ENCODE data around the gene RTKN.
"Not testable (repeated sequence)": the region's sequence is repeated elsewhere in the genome, so short reads cannot be mapped to it uniquely, and the experiment has no call there.

Gene RTKN

DNA sequence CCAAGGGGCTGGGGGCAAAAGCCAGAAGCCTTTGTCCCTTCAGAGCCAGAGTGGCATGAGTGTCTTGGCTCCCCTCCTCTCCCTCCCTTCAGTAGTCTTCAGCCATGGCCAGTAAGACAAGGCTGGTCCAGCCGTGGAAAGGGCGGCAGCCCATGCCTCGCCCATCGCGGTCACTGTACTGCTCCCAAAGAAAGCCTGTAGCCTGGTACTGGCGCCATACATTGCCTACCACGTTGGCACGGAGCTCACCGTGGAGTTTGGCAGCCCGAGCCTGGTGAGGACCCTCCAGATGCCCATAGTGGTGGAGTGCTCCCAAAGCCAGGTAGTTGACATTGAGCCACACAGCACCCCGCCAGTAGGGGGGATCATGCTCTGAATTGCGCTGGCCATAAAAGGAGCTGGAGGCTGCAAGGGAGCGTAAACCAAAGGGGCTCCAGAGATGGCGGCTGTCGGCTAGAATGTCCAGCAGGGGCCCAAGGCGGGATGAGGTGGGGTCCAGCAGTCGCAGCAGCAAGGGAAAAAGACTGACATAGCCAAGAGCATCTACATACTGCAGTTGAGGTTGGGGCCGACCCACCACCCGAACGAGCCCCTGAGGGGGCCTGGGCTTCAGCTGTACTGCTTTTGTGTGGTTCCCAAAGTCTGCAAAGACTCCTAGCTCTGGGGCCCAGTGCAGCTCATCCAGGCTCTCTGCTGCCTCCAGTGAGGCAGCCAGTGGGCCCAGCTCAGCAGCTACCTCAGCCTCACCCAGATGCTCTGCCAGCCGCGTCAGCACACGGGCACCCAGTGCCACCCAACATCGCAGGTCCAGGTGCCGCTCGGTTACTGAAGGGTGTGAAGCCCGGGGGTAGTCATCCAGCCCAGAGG lies 19.7 kb upstream of the RTKN start:
- no peak for DNase-seq

DNA sequence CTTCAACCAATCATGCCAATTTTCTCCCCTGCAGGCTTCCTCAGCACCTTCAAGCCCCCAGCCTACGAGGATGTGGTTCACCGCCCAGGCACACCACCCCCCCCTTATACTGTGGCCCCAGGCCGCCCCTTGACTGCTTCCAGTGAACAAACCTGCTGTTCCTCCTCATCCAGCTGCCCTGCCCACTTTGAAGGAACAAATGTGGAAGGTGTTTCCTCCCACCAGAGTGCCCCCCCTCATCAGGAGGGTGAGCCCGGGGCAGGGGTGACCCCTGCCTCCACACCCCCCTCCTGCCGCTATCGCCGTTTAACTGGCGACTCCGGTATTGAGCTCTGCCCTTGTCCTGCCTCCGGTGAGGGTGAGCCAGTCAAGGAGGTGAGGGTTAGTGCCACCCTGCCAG lies 18.4 kb upstream of the RTKN start:
- not testable (repeated sequence) for DNase-seq

DNA sequence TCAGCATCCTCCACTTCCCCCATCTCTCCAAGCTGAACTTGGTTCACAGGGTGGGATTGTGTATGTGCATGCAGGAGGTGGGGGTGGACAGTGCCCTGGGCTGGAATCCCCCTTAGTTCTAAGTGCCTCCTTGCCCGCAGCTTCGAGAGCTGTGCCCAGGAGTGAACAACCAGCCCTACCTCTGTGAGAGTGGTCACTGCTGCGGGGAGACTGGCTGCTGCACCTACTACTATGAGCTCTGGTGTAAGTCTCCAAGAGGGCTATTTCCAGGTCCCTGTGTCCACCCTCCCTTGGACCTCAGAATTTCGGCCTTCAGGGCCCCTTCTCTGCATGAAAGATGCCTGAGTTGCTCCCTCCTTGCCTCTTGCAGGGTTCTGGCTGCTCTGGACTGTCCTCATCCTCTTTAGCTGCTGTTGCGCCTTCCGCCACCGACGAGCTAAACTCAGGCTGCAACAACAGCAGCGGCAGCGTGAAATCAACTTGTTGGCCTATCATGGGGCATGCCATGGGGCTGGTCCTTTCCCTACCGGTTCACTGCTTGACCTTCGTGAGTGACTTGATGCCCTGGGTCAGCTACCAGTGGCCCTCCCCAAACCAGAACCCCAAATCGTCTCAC lies 17.9 kb upstream of the RTKN start:
- not testable (repeated sequence) for DNase-seq

DNA sequence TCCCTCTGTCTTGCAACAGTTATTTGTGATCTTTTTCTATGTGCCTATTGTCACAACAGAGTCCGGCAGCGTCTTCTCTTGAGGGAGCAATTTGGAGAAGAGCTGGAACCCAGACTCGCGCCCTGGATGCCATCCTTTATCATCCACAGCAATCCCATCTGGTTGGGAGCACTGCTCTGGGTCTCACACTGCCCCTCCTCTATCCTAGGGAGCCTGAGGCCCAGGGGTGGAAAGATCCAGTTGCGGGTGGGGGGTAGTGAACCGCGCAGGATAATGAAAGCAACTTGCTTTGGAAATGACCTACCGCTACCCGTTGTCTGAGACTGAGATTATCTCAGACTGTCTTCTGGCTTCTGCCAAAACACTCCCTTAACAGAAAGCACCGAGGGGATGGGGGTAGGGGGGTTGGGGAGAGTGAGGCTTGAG lies 17.2 kb upstream of the RTKN start:
- no peak for DNase-seq

DNA sequence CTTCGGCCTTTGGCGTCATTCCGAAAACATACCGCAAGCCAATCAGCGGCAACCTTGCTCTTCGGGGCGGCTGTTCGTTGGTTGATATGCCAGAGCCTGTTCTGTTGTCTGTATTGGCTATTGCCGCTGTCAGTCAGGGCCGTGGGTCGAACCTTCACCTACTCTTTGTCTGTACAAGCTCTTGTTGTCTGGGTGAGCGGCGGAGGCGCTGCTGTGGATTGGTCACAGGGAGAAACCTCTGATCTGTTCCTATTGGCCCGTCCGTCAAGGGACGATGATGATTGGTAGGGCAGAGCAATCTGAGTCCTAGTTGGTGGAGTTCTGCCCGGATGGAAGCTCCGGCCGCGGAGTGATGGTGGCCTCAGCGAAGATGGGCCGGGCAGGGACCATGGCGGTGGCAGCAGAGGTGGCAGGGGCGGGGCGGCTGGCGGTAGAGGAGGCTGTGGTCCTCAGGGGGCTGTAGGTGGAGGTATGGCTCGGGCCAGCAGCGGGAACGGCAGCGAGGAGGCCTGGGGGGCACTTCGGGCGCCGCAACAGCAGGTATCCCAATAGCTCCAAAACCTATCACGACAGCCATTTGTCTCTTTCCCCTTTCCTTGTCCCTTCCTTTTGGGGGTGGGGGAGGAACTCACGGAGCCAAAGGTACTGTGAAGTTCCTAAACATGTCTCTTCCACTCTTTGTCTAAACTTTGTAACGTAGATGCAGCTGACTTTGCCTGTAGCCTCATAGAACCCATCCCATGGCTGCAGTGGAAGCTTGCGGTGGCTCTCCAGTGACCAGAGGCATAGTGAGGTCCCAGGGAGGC lies 16.6 kb upstream of the RTKN start, which contains the start of gene WBP1:
WBP1 (plus strand) TSS at position 307 of the 806 bp plus-strand sequence; CDS start at position 472, 165 bp downstream.
- DNase-seq, result peak; percentile 97 to 100 (median 99)

DNA sequence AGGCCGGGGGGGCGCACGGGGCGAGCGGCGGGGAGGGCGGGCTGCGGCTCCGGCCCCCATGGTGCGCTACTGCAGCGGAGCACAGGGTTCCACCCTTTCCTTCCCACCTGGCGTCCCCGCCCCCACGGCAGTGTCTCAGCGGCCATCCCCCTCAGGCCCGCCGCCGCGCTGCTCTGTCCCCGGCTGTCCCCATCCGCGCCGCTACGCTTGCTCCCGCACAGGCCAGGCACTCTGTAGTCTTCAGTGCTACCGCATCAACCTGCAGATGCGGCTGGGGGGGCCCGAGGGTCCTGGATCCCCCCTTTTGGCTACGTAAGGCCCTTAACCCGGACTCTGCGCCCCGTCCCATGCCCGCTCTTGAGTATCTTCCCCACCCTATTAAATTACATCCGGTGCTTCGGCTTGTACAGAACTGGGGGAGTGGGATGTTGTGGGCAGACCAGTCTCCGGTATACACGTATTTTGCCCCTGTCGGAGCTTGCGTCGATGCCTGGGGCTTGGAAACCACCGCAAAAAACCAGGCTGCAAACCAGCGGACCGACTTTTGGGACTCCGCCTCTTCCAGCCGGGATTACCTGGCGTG lies 15.9 kb upstream of the RTKN start:
- DNase-seq, result peak; percentile 64 to 84 (median 71)

DNA sequence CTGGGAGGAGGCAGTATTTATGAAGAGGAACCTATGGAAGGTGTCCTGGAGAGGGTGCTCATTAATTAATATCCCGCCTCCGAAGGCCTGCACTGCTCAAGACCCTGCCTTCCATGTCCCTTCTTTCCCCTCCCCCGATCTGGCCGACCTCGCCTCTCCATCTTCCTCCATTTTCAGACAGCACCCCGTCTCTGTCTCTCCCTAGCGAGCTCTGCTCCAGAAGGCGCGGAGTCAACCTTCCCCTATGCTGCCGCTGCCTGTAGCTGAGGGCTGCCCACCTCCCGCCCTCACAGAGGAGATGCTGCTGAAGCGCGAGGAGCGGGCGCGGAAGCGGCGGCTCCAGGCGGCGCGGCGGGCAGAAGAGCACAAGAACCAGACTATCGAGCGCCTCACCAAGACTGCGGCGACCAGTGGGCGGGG lies 15.4 kb upstream of the RTKN start:
- DNase-seq, result no peak

DNA sequence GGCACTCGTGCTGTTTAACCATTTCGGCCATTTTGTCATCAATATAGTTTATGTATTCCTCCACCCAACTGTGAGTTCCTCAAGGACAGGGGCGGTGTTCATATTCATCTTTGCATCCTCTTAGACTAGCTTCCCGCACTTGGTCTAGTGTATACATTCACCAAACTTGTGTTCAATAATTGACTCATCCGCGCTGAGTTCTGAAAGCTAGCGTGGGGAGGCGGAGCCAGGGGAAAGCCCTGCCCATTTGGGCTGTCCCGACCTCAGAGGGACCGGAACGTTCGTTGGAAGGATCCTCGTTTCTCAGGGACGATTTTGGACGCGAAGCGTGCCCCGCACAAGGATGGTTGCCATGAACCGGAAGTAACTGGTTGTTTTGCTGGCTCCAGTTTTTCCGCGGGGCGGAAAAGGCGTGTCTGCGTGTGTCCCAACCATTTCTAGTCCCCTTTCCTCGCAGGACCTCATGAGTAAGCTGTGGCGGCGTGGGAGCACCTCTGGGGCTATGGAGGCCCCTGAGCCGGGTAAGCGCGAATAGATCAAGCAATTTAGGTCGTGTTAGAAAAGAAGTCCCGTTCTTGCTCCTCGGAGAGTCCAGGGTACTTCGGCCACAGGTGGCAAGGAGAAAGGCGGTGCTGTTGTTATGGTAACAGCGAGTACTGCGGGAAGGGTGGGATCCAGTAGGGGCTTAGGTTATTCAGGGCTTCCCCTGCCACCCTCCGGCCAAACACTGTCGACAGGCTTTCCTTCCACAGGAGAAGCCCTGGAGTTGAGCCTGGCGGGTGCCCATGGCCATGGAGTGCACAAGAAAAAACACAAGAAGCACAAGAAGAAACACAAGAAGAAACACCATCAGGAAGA lies 13.1 kb upstream of the RTKN start, which contains the start of gene INO80B:
INO80B (plus strand) TSS at position 434 of the 858 bp plus-strand sequence; CDS start at position 464, 30 bp downstream.
- peak; percentile 87 to 98 (median 93) for DNase-seq

DNA sequence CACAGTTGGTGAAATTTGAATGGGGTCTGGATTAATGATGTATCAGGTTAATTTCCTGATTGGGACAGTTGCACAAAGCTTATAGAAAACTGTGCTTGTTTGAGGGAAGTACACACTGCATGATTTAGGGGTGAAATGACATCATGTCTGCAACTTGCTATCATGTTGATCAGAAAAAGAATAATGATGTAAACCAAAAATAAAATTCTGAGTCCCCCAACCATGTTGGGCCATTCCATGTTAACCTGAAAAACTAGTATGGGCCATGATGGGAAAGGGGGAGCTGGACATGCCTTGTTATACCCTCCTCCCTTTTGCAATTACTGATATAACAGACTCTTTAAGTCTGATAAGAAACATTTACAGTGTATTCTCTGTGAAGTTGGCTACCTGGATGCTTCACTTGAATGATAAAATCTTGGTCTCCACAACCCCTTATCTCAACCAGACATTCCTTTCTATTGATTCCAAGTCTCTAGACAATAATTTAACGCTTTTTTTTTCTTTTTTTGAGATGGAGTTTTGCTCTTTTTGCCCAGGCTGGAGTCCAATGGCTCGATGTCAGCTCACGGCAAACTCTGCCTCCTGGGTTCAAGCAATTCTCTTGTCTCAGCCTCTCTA lies 8.9 kb upstream of the RTKN start:
- no peak for DNase-seq

DNA sequence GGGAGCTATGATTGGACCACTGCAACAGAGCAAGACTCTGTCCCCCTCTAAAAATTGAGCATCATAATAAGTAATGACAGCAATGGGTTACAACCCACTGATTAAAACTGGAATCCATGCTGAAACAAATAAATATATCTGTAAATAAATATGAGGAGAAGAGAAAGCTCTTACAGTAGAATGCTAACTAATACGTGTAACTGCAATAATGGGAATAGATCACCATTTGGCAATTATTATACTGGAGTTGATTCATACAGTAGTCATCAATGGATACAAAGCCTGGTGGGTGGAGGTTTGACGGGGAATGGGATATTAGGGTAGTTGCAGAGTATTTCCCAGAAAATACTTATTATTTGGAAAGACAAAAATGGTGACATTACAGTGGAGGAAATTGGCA lies 7.0 kb upstream of the RTKN start:
- no peak for DNase-seq

DNA sequence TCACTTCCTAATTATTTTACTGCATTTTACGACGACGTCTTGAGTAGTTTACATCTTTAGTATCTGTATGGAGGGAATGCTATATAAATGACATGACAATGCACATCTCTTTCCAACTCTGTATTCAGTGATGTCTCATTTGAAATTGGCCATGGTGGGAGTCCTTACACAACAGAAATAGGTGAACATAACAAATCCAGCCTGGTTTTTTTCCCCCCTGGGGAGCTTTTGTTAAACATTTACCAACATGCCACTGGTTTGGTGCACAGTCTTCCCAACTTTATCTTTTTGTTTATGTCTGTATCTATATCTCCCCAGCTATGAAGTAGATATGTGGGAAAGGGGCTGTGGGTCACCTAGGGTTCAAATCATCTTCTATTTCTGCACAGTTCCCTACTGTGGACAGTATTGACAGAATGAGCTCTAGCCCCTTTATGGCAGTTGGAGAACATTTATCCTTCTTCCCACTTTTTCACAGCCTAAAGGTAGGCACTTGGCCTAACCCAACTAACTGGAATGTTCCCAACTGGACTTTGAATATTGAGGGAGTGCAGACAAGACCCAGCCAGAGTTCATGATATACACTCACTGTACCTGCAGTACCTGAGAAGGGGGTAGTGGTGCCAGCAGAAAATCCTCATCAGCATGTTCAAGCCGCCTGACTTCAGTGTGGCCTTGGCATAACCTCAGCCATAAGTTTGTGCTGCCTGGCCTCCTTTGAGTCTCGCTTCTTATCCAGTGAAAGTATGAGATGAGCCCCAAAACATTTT lies 5.7 kb upstream of the RTKN start:
- no peak for DNase-seq

DNA sequence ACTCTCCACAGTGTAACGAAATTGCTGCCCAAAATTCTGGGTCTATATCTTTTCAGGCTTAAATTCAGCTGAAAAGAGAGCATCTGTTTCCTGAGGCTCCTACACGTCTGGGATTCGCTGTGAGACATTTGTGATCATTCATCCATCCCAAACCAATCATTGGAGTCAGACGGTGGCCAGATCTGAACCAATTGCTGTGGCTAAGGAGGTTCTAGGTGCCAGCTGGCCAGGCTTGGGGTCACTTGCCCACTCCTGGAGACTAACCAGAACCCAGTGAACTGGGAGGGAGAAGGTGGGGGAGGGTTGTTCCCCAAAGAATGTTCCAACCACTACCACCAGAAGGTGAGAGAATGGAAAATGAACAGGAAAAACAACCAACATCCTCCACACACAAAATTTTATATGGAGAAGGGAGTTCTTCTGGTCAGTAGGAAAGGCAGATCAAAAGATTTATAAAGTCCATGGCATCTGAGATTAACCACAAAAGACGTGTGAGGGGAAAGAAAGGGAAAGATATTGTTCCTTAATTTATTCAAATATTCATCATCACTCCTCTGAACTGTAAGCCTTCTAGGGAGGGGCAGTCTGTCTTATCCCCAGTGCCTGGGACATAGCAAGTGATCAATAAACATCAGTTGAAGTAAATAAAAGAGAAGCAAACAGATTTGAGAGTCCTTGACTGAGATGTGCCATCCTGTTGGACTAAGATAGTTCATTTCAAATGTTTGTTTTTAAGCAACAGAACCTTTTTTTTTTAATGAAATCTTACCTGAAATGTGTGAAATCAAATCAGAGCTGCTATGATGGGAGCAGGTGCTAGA lies 3.0 kb upstream of the RTKN start:
- no peak for DNase-seq

DNA sequence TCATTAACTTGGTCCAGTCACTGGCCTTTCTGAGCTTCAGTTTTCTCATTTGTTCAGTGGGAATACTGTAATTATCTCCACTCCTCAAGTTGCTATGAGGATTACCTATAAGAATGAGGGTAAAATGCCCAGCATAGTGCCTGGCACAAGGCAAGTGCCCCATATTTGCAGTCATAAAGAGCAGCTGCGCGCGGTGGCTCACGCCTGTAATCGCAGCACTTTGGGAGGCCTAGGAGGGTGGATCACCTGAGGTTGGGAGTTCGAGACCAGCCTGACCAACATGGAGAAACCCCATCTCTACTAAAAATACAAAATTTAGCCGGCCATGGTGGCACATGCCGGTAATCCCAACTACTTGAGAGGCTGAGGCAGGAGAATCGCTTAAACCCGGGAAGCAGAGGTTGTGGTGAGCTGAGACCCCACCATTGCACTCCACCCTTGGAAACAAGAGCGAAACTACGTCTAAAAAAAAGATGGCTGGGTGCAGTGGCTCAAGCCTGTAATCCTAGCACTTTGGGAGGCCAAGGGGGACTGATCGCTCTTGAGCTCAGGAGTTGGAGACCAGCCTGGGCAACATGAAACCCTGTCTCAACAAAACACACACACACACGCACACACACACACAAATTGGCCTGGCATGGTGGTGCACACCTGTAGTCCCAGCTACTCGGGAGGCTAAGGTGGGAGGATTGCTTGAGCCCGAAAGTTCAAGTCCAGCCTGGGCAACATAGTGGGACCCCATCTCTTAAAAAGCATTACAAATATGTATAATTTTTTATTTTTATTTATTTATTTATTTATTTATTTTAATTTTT lies 953 bp upstream of the RTKN start:
- not testable (repeated sequence) for DNase-seq

DNA sequence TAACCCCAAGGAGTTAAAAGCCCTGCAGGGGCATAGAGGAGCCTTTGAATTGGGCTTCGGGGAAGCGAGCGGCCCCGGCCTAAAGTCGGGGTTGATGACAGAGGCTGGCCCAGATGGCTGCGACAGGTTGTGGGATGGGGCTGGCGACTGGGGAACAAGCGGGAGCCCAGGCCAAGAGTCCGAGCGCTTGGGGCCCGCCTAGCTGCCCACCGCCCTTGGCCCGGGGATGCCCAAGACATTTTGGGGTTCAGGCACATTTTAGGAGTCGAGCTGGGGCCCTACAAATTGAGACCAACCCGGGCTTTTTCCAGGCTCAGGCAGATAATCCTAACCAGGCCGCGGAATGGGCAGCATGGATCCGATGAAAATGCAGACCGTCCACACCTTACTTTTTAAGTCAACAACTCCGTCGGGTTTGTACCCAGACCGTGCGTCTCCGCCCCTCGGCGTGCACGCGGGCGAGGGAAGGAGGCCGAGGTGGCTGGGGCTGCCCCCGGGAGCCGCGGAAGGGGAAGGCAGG lies 507 bp downstream of the RTKN start:
- no peak for DNase-seq

DNA sequence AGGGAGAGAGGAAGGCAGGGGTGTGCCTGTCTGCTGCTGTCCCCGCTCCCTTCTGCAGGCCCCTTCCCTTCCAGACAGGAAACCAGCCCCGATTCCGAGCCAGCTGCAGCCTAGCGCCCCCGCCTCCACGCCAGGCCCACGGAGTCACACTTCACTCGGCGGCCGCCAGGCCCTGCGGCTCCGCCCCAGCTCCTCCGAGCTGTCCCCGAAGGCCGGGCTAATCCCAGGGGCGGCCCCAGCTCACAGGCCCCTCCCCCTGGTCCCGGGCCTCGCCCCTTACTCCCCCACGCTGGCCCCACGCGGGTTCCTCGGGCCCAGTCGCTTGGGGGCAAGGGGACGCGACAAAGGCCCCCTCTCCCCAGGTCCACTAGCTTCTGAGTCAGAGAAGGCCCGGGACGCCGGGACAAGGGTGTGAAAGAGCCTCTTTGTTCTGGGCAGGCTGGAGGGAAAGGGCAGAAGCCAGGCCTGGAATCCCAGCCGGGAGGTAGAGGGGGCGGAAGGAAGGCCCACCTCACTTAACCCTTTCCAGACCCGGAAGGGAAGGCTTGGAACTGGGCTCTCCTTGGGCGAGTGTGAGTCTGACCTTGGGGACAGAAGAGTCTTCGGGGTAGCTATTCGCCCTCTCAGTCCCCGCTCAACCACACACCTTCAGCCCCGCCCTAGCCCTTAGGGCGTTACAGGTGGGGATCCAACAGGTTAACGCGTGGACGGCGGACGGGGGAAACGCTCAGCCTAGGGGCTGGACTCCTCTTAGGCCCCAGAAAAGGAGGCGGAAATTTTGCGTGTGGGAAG lies 1.2 kb downstream of the RTKN start:
- DNase-seq, result peak in 1 of 5 donors; percentile 52

DNA sequence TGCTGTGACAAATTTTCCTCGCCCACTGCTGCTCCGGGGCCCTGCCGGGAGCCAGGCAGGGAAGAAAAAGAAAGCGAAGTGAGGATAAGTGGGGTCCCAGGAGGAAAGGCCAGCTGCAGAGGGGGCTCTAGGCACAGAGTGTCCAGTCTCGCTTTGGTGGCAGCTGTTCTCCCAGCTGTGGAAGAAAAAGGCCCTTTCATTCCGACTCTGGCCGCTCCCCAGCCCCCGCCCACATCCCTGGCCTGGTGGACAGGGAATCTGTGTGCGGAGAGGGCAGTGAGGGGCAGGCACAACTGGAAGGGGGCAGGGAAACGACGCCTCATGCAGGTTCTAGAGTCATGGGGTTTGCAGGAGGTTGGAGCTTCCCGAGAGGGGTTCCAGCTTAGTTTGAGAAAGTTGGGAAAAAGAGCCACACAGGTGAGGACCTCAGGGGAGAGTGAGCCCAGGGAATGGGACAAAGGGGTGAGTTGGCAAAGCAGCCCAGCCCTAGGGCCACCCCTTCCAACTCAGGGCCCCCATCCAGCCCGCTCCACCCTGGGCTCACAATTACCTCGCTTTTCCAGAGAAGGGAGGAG lies 1.8 kb downstream of the RTKN start:
- DNase-seq, result no peak

DNA sequence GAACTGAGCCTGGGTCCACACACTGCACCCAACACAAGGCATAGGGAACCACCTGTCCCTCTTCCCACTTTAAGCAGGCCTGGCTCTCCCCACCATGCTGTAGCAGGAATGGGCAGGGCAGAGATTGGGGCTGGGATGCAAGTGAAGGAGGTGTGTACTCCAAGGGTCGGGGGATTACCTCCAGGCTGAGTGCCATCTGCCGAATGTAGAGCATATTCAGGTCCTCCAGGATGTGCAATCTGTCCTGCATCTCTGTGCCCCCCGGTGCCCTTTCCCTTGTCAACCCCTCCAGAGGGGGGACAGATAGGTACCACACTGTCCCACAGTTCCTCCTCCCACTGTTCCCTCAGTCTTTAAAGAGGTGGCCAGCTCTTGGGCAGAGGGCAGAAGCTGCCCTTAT lies 2.4 kb downstream of the RTKN start:
- DNase-seq, result no peak

All from T-helper 1 cell (primary cell).